HepG2 (cell line): ENCODE data around the gene TCAP. TPM values are rescaled to one million over a fixed set of nuclear protein-coding genes. Genes with fewer than 3 reads are reported as not detected.

Experiments used
- HIVEP1 ChIP-seq: sonication (generic); formaldehyde crosslinking; IDR thresholded peaks from 2 replicates; pipeline ENCODE4 v1.4.0; 2020; ENCODE audit warnings: mild to moderate bottlenecking, missing genetic modification reagents
- ISL2 ChIP-seq: sonication (generic); formaldehyde crosslinking; IDR thresholded peaks from 2 replicates; pipeline ENCODE4 v1.5.0; 2020; ENCODE audit warnings: missing genetic modification reagents
- MEIS1 ChIP-seq: sonication (generic); formaldehyde crosslinking; IDR thresholded peaks from 2 replicates; pipeline ENCODE4 v1.9.0; 2021; ENCODE audit warnings: mild to moderate bottlenecking, missing genetic modification reagents, moderate library complexity, borderline replicate concordance
- MNT ChIP-seq: fragments of 450-650 bp; IDR thresholded peaks from 2 replicates; pipeline ENCODE4 v1.6.1; 2016
- ZNF512B ChIP-seq: sonication (generic); formaldehyde crosslinking; IDR thresholded peaks from 2 replicates; pipeline ENCODE4 v1.5.1; 2020; ENCODE audit warnings: missing genetic modification reagents, mild to moderate bottlenecking, borderline replicate concordance
- polyA plus RNA-seq, 8 experiments: library from polyadenylated mRNA; depleted of rRNA in 3 of 8; stranded (reverse) in 7 of 8; unstranded in 1 of 8; fragments of >200 nt; fragmentation: Illumina TruSeq in 4 of 8; extraction: Trizol in 4 of 8; gene quantifications; 2 replicates each; pipeline versions ENCODE4 v1.2.1 to v1.2.3, GENCODE V29; 2011 to 2016; ENCODE audit warnings: low read depth in 4 of 8, missing spikeins in 1 of 8, mixed read lengths in 1 of 8; ENCODE audit not compliant: insufficient read depth in 1 of 8
- total RNA-seq, 5 experiments: library from RNA; depleted of rRNA; stranded (reverse); fragments of >200 nt; fragmentation: Illumina TruSeq; extraction: Trizol; gene quantifications; 2 replicates each; pipeline ENCODE4 v1.2.3, GENCODE V29; 2016; ENCODE audit warnings: low read depth in 1 of 5
- TF ChIP-seq, protein P1 (sequence below): sonication (generic); formaldehyde crosslinking; IDR thresholded peaks from 2 replicates; pipeline ENCODE4 v1.4.0; 2020; ENCODE audit warnings: mild to moderate bottlenecking, missing genetic modification reagents

The TCAP gene
- total and polyA plus RNA-seq, 2 of the 13 experiments (the other 11 are each of a cell fraction or from before 2014, with no cell fraction given) = 0.24 to 0.65 TPM

- TF ChIP-seq, protein P1, sequence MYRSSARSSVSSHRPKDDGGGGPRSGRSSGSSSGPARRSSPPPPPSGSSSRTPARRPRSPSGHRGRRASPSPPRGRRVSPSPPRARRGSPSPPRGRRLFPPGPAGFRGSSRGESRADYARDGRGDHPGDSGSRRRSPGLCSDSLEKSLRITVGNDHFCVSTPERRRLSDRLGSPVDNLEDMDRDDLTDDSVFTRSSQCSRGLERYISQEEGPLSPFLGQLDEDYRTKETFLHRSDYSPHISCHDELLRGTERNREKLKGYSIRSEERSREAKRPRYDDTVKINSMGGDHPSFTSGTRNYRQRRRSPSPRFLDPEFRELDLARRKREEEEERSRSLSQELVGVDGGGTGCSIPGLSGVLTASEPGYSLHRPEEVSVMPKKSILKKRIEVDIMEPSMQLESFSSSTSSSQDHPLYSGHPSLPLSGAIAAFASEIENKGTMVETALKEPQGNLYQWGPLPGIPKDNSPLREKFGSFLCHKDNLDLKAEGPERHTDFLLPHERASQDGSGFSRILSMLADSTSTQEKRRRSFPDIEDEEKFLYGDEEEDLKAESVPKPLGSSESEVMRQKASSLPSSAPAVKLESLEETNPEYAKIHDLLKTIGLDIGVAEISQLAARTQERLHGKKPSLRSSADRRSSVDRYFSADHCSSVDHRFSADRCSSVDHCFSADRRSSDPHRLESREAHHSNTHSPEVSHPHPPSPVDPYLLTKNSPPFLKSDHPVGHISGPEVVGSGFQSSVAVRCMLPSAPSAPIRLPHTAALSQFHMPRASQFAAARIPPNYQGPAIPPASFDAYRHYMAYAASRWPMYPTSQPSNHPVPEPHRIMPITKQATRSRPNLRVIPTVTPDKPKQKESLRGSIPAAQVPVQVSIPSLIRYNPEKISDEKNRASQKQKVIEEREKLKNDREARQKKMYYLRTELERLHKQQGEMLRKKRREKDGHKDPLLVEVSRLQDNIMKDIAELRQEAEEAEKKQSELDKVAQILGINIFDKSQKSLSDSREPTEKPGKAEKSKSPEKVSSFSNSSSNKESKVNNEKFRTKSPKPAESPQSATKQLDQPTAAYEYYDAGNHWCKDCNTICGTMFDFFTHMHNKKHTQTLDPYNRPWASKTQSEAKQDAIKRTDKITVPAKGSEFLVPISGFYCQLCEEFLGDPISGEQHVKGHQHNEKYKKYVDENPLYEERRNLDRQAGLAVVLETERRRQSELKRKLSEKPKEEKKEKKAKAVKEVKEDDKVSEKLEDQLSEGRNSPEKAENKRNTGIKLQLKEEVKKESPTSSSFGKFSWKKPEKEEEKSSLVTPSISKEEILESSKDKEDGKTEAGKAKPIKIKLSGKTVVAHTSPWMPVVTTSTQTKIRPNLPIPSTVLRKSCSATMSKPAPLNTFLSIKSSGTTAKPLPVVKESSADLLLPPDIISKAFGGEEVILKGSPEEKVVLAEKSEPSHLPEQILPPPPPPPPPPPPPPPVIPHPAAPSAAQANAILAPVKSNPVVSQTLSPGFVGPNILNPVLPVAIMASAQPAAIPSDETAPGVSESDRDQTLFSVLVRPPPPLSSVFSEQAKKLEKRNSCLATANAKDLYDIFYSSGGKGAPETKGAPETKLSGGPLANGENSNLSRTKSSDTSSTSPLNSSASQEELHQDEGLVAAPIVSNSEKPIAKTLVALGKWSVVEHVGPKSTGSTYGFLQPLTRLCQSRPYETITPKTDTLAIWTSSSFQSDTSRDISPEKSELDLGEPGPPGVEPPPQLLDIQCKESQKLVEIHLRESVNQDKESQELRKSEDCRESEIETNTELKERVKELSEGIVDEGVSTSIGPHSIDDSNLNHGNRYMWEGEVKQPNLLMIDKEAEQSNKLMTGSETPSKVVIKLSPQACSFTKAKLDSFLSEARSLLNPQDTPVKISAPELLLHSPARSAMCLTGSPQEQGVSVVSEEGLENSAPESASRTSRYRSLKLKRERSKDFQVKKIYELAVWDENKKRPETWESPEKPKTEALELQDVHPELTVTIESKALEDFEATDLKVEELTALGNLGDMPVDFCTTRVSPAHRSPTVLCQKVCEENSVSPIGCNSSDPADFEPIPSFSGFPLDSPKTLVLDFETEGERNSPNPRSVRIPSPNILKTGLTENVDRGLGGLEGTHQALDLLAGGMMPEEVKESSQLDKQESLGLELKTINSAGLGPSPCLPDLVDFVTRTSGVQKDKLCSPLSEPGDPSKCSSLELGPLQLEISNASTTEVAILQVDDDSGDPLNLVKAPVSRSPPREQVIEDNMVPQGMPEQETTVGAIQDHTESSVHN = 0 out of 2 replicates have a peak, but pooled peaks have one; percentile 85
- TF ChIP-seq ISL2 (CRISPR knock-in tag) = no peak
- no peak for TF ChIP-seq HIVEP1 (CRISPR knock-in tag)
- no peak for TF ChIP-seq MNT
- peak; percentile 99 for TF ChIP-seq ZNF512B (CRISPR knock-in tag)
- no peak for TF ChIP-seq MEIS1 (CRISPR knock-in tag)
Observed at GRCh38 chr17:39667945-39668924, 3.1 kb downstream of the TCAP start, which contains the start of gene PNMT (continued).
